HepG2 (cell line): ENCODE data around the gene CACNA1H. TPM values are rescaled to one million over a fixed set of nuclear protein-coding genes. Genes with fewer than 3 reads are reported as not detected.

Experiments
- FOXP4 ChIP-seq: sonication (generic); formaldehyde crosslinking; IDR thresholded peaks from 2 replicates; pipeline ENCODE4 v1.4.0; 2020; ENCODE audit warnings: missing genetic modification reagents
- GMEB2 ChIP-seq: IDR thresholded peaks from 2 replicates; pipeline ENCODE4 v1.6.1; 2016; ENCODE audit warnings: missing biosample characterization, missing genetic modification reagents, low read depth
- IRF2 ChIP-seq: IDR thresholded peaks from 2 replicates; pipeline ENCODE4 v1.6.1; 2018; ENCODE audit warnings: missing genetic modification reagents, missing compliant biosample characterization
- MEIS1 ChIP-seq: sonication (generic); formaldehyde crosslinking; IDR thresholded peaks from 2 replicates; pipeline ENCODE4 v1.9.0; 2021; ENCODE audit warnings: mild to moderate bottlenecking, missing genetic modification reagents, moderate library complexity, borderline replicate concordance
- NFAT5 ChIP-seq: sonication (generic); formaldehyde crosslinking; IDR thresholded peaks from 2 replicates; pipeline ENCODE4 v1.4.0; 2020; ENCODE audit warnings: missing genetic modification reagents
- NFE2L1 ChIP-seq: sonication (generic); formaldehyde crosslinking; IDR thresholded peaks from 2 replicates; pipeline ENCODE4 v1.4.0; 2020; ENCODE audit warnings: missing genetic modification reagents, mild to moderate bottlenecking, borderline replicate concordance
- TOE1 ChIP-seq: sonication (generic); formaldehyde crosslinking; IDR thresholded peaks from 2 replicates; pipeline ENCODE4 v1.4.0; 2020; ENCODE audit warnings: mild to moderate bottlenecking, missing genetic modification reagents
- USF2 ChIP-seq, 2 experiments: sonication (generic) in 1 of 2; formaldehyde crosslinking in 1 of 2; IDR thresholded peaks; 2 replicates each; pipeline versions ENCODE4 v1.5.1 to v1.6.1; 2011 to 2020; ENCODE audit warnings: borderline replicate concordance in 1 of 2, low read depth in 1 of 2, low read length in 1 of 2, mild to moderate bottlenecking in 1 of 2, missing genetic modification reagents in 1 of 2, moderate library complexity in 1 of 2
- ZNF124 ChIP-seq: sonication (generic); formaldehyde crosslinking; IDR thresholded peaks from 2 replicates; pipeline ENCODE4 v1.4.0; 2020; ENCODE audit warnings: missing genetic modification reagents
- ZNF180 ChIP-seq: sonication (generic); formaldehyde crosslinking; IDR thresholded peaks from 2 replicates; pipeline ENCODE4 v1.4.0; 2020; ENCODE audit warnings: low read depth, missing genetic modification reagents, borderline replicate concordance
- ZNF282 ChIP-seq: fragments of 450-650 bp; IDR thresholded peaks from 2 replicates; pipeline ENCODE4 v1.6.1; 2018; ENCODE audit not compliant: partially characterized antibody
- ZNF33B ChIP-seq: sonication (generic); formaldehyde crosslinking; IDR thresholded peaks from 2 replicates; pipeline ENCODE4 v1.5.1; 2020; ENCODE audit warnings: mild to moderate bottlenecking, missing genetic modification reagents
- ZNF710 ChIP-seq: sonication (generic); formaldehyde crosslinking; IDR thresholded peaks from 2 replicates; pipeline ENCODE4 v1.5.0; 2020; ENCODE audit warnings: mild to moderate bottlenecking, missing genetic modification reagents, borderline replicate concordance
- polyA plus RNA-seq, 8 experiments: library from polyadenylated mRNA; depleted of rRNA in 3 of 8; stranded (reverse) in 7 of 8; unstranded in 1 of 8; fragments of >200 nt; fragmentation: Illumina TruSeq in 4 of 8; extraction: Trizol in 4 of 8; gene quantifications; 2 replicates each; pipeline versions ENCODE4 v1.2.1 to v1.2.3, GENCODE V29; 2011 to 2016; ENCODE audit warnings: low read depth in 4 of 8, missing spikeins in 1 of 8, mixed read lengths in 1 of 8; ENCODE audit not compliant: insufficient read depth in 1 of 8
- total RNA-seq, 5 experiments: library from RNA; depleted of rRNA; stranded (reverse); fragments of >200 nt; fragmentation: Illumina TruSeq; extraction: Trizol; gene quantifications; 2 replicates each; pipeline ENCODE4 v1.2.3, GENCODE V29; 2016; ENCODE audit warnings: low read depth in 1 of 5
- TF ChIP-seq, protein P1 (sequence below): sonication (generic); formaldehyde crosslinking; IDR thresholded peaks from 2 replicates; pipeline ENCODE4 v1.4.0; 2020; ENCODE audit warnings: missing genetic modification reagents
- TF ChIP-seq, protein P2 (sequence below): sonication (generic); formaldehyde crosslinking; IDR thresholded peaks from 2 replicates; pipeline ENCODE4 v1.4.0; 2020; ENCODE audit warnings: mild to moderate bottlenecking, missing genetic modification reagents

CACNA1H gene
- total and polyA plus RNA-seq, 2 of the 13 experiments (the other 11 are each of a cell fraction or from before 2014, with no cell fraction given): 0.40 to 1.8 TPM

DNA sequence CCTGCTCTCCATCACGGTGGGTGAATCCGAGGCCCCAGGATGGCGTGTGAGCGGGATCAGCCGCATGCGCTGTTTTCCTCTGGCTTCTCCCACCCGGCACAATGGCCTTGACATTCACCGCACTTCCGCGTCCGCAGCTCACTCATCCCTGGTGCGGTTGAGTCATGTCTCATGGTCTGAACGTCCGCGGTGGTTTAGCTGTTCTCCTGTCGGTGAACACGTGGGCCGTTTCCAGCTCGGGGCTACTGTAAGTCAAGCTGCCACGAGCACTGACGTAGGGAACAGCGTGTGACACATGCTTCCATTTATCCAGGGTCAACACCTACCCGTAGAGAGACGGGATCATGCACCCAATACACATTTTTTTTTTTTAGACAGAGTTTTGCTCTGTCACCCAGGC is 15.3 kb upstream of the CACNA1H start (continued):
- TF ChIP-seq ZNF282 (no peak), NFE2L1 (CRISPR knock-in tag) (no peak), FOXP4 (no peak), ZNF124 (no peak), GMEB2 (CRISPR knock-in tag) (no peak), USF2 (IDR thresholded peaks at IDR 0.05; ENCODE audit: low read depth, low read length) (peak; percentile 61), USF2 (CRISPR knock-in tag; IDR thresholded peaks at IDR 0.05; ENCODE audit: borderline replicate concordance) (peak; percentile 19; the same call in 1 of the 2 replicates), ZNF33B (CRISPR knock-in tag) (no peak), MEIS1 (CRISPR knock-in tag) (no peak), TOE1 (CRISPR knock-in tag) (no peak), ZNF710 (CRISPR knock-in tag) (no peak), IRF2 (peak; percentile 79), ZNF180 (CRISPR knock-in tag) (no peak), NFAT5 (CRISPR knock-in tag) (no peak)
- TF ChIP-seq, protein P1, sequence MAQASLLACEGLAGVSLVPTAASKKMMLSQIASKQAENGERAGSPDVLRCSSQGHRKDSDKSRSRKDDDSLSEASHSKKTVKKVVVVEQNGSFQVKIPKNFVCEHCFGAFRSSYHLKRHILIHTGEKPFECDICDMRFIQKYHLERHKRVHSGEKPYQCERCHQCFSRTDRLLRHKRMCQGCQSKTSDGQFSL (CRISPR knock-in tag): no peak
- TF ChIP-seq, protein P2, sequence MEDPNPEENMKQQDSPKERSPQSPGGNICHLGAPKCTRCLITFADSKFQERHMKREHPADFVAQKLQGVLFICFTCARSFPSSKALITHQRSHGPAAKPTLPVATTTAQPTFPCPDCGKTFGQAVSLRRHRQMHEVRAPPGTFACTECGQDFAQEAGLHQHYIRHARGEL (CRISPR knock-in tag): no peak
